Esophagus (tissue), 2 donors: ENCODE measurements around the gene MYO7B. TPM values are rescaled to one million over a fixed set of nuclear protein-coding genes. Genes with fewer than 3 reads are reported as not detected.

Experiments
- H3K27ac ChIP-seq, 2 donors: one replicate each; pipeline ENCODE4 v1.5.1; 2013; ENCODE audit warnings: low read depth in 2 of 2, mild to moderate bottlenecking in 2 of 2, inconsistent platforms in 1 of 2, low read length in 1 of 2, moderate library complexity in 1 of 2
- H3K27me3 ChIP-seq, 2 donors: one replicate each; pipeline ENCODE4 v1.6.1; 2013; ENCODE audit warnings: low read length in 2 of 2, control low read depth in 1 of 2, mild to moderate bottlenecking in 1 of 2; ENCODE audit not compliant: insufficient read depth in 2 of 2, control insufficient read depth in 1 of 2
- H3K36me3 ChIP-seq, 2 donors: one replicate each; pipeline ENCODE4 v1.6.1; 2013; ENCODE audit warnings: low read length in 1 of 2; ENCODE audit not compliant: control insufficient read depth in 2 of 2, insufficient read depth in 2 of 2
- H3K4me1 ChIP-seq, 2 donors: one replicate each; pipeline ENCODE4 v1.6.1; 2013; ENCODE audit warnings: low read length in 1 of 2; ENCODE audit not compliant: control insufficient read depth in 2 of 2, insufficient read depth in 2 of 2
- H3K4me3 ChIP-seq, 2 donors: one replicate each; pipeline ENCODE4 v1.5.1; 2013; ENCODE audit warnings: low read length in 2 of 2, mild to moderate bottlenecking in 2 of 2, low read depth in 1 of 2, moderate library complexity in 1 of 2
- H3K9me3 ChIP-seq, 2 donors: one replicate each; pipeline ENCODE4 v1.6.1; 2013; ENCODE audit warnings: mild to moderate bottlenecking in 2 of 2, low read depth in 1 of 2, low read length in 1 of 2, moderate library complexity in 1 of 2; ENCODE audit not compliant: control insufficient read depth in 2 of 2, insufficient read depth in 1 of 2
- WGBS, 2 donors: extraction: QIAGEN DNeasy Blood & Tissue Kit; methylation state at CpG; one replicate each; pipeline ENCODE4 v1.1.7; 2013; 5-methylcytosine and 5-hydroxymethylcytosine counted together
- polyA plus RNA-seq, 2 donors: library from polyadenylated mRNA; stranded (reverse); fragments of 200-250 nt; gene quantifications; one replicate each; pipeline ENCODE4 v1.2.3, GENCODE V29; 2013
- donor health status: healthy with polysubstance abuse.
- donor health status: Bipolar disorder and iron deficiency.

MYO7B gene
- polyA plus RNA-seq, 2 donors, result 0.09 to 0.20 TPM

GRCh38 chr2:127598711-127599110 lies 63.2 kb downstream of the MYO7B start:
- no peaks in the 10 kb centered on the region for H3K27me3 ChIP-seq
- no peak overlapping the region for H3K27ac ChIP-seq
- H3K4me1 ChIP-seq, result no peaks in the 10 kb centered on the region
- H3K36me3 ChIP-seq, result no peaks in the 10 kb centered on the region
- H3K9me3 ChIP-seq, result no peaks in the 10 kb centered on the region
- no peak overlapping the region for H3K4me3 ChIP-seq
- WGBS, 2 donors, result 82 to 94% methylated on average over 3 of the region's 3 CpGs

- H3K4me3 ChIP-seq, result no peak overlapping the region
- H3K27me3 ChIP-seq, result no peaks in the 10 kb centered on the region
- H3K27ac ChIP-seq, result no peak overlapping the region
- no peaks in the 10 kb centered on the region for H3K36me3 ChIP-seq
- H3K4me1 ChIP-seq, result no peaks in the 10 kb centered on the region
- H3K9me3 ChIP-seq, result no peaks in the 10 kb centered on the region
- WGBS, 2 donors, result 73 to 85% methylated on average over 3 of the region's 3 CpGs
These were observed 63.7 kb downstream of the MYO7B start for GRCh38 chr2:127599211-127599610.

- 92 to 93% methylated on average over 8 of the region's 8 CpGs for WGBS, 2 donors
- no peaks in the 10 kb centered on the region for H3K4me1 ChIP-seq
- H3K27me3 ChIP-seq, result no peaks in the 10 kb centered on the region
- H3K27ac ChIP-seq, result no peak overlapping the region
- H3K36me3 ChIP-seq, result no peaks in the 10 kb centered on the region
- no peak overlapping the region for H3K4me3 ChIP-seq
- H3K9me3 ChIP-seq, result no peaks in the 10 kb centered on the region
These were observed 69.5 kb downstream of the MYO7B start for GRCh38 chr2:127604986-127605385.

GRCh38 chr2:127605691-127606263 lies 70.3 kb downstream of the MYO7B start:
- 79 to 82% methylated on average over 7 of the region's 7 CpGs for WGBS, 2 donors
- H3K4me3 ChIP-seq, result no peak overlapping the region
- H3K36me3 ChIP-seq, result no peaks in the 10 kb centered on the region
- no peaks in the 10 kb centered on the region for H3K9me3 ChIP-seq
- H3K27ac ChIP-seq, result no peak overlapping the region
- no peaks in the 10 kb centered on the region for H3K27me3 ChIP-seq
- H3K4me1 ChIP-seq, result no peaks in the 10 kb centered on the region

GRCh38 chr2:127606625-127607398 lies 71.3 kb downstream of the MYO7B start:
- H3K9me3 ChIP-seq, result peaks cover 3% of the 10 kb centered on the region in 2 donors
- H3K4me1 ChIP-seq, result no peaks in the 10 kb centered on the region
- no peaks in the 10 kb centered on the region for H3K36me3 ChIP-seq
- 87 to 88% methylated on average over 17 of the region's 17 CpGs for WGBS, 2 donors
- H3K27me3 ChIP-seq, result no peaks in the 10 kb centered on the region
- H3K27ac ChIP-seq, result no peak overlapping the region
- H3K4me3 ChIP-seq, result no peak overlapping the region

- Histone ChIP-seq H3K27ac (no peak overlapping the region), H3K4me1 (no peaks in the 10 kb centered on the region), H3K4me3 (no peak overlapping the region), H3K27me3 (no peaks in the 10 kb centered on the region), H3K9me3 (peaks cover 3 to 7% of the 10 kb centered on the region in 2 donors), H3K36me3 (no peaks in the 10 kb centered on the region)
- WGBS, 2 donors, result 93 to 94% methylated on average over 9 of the region's 9 CpGs
These were observed 72.0 kb downstream of the MYO7B start for GRCh38 chr2:127607399-127607908.

GRCh38 chr2:127608061-127609030 lies 72.9 kb downstream of the MYO7B start:
- 85 to 86% methylated on average over 25 of the region's 25 CpGs for WGBS, 2 donors
- Histone ChIP-seq H3K36me3 (no peaks in the 10 kb centered on the region), H3K27ac (no peak overlapping the region), H3K9me3 (peaks cover 3 to 9% of the 10 kb centered on the region in 2 donors), H3K27me3 (no peaks in the 10 kb centered on the region), H3K4me1 (no peaks in the 10 kb centered on the region), H3K4me3 (no peak overlapping the region)

- WGBS, 2 donors, result 88 to 91% methylated on average over 24 of the region's 24 CpGs
- Histone ChIP-seq H3K36me3 (no peaks in the 10 kb centered on the region), H3K27ac (no peak overlapping the region), H3K27me3 (no peaks in the 10 kb centered on the region), H3K9me3 (peaks cover 3 to 9% of the 10 kb centered on the region in 2 donors), H3K4me1 (no peaks in the 10 kb centered on the region), H3K4me3 (no peak overlapping the region)
These were observed 73.7 kb downstream of the MYO7B start for GRCh38 chr2:127609031-127609751.

- WGBS, 2 donors, result 95 to 97% methylated on average over 8 of the region's 8 CpGs
- Histone ChIP-seq H3K9me3 (peaks cover 3 to 9% of the 10 kb centered on the region in 2 donors), H3K27ac (no peak overlapping the region), H3K36me3 (no peaks in the 10 kb centered on the region), H3K27me3 (no peaks in the 10 kb centered on the region), H3K4me1 (no peaks in the 10 kb centered on the region), H3K4me3 (no peak overlapping the region)
These were observed 74.3 kb downstream of the MYO7B start for GRCh38 chr2:127609818-127610217.
